ENCODE results near the gene CLEC9A.

Gene CLEC9A

DNA sequence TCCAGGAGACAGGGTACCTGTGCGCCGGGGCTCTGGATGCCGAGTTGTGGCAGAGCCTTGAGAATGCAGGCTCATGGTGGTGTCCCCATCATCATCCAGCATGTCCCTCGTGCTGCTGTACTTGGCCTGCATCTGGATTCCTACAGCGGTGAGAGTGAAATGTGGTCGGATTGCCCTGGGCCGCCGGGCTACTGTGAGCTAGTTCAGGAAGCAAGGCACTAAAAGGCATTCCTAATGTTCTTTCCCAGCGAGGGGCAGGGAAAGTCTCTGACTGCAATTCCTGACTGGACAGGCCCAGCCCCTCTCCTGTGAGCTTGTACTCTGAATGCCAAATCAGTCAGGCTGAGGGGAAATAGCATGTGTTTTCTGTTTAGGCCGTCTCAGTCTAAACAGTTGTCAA lies 68.3 kb downstream of the CLEC9A start, which contains the start of gene CLEC1A:
Gene CLEC1A (minus strand): TSS at position 195 of the 400 bp plus-strand sequence. CDS start 63 bp downstream, at position 132.
- H3K4me3 ChIP-seq (ENCODE audit: low read depth, low read length): no peak within 1 kb of the TSS
- TF ChIP-seq, protein P1, sequence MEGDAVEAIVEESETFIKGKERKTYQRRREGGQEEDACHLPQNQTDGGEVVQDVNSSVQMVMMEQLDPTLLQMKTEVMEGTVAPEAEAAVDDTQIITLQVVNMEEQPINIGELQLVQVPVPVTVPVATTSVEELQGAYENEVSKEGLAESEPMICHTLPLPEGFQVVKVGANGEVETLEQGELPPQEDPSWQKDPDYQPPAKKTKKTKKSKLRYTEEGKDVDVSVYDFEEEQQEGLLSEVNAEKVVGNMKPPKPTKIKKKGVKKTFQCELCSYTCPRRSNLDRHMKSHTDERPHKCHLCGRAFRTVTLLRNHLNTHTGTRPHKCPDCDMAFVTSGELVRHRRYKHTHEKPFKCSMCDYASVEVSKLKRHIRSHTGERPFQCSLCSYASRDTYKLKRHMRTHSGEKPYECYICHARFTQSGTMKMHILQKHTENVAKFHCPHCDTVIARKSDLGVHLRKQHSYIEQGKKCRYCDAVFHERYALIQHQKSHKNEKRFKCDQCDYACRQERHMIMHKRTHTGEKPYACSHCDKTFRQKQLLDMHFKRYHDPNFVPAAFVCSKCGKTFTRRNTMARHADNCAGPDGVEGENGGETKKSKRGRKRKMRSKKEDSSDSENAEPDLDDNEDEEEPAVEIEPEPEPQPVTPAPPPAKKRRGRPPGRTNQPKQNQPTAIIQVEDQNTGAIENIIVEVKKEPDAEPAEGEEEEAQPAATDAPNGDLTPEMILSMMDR (IDR thresholded peaks at IDR 0.05; ENCODE audit: control insufficient read depth, extremely low read depth, insufficient read depth): no peak
- no peak for DNase-seq (ENCODE audit: low read depth)

DNA sequence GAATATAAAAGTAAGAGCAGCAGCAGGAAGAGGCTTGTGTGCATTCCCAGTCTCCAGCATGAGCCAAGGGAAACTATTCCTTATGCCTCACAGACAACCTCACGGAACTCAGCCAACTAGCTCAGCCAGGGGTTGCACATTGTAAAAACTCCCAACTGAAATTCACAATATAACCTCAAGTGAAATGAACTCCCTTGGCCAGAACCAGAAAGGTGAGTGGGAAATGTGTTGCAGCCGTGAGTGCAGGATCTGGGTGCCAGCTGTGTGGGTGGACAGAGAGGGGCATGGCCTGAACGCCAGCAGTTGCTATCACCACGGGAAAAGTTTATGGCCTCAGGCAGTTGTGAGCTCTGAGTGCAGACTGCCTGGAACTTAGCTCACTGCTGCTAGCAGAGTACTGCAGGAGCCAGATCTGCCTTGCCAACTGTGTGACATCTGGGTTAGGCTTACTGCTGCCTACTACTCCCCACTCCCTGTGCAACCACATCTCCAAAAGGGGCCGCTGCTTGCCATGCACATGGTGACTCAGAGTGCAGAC lies 70.6 kb downstream of the CLEC9A start:
- H3K4me3 ChIP-seq (ENCODE audit: low read depth, low read length): no peak overlapping the region
- TF ChIP-seq, protein P1 (IDR thresholded peaks at IDR 0.05; ENCODE audit: control insufficient read depth, extremely low read depth, insufficient read depth): no peak
- peak; percentile 56 for DNase-seq (ENCODE audit: low read depth)

DNA sequence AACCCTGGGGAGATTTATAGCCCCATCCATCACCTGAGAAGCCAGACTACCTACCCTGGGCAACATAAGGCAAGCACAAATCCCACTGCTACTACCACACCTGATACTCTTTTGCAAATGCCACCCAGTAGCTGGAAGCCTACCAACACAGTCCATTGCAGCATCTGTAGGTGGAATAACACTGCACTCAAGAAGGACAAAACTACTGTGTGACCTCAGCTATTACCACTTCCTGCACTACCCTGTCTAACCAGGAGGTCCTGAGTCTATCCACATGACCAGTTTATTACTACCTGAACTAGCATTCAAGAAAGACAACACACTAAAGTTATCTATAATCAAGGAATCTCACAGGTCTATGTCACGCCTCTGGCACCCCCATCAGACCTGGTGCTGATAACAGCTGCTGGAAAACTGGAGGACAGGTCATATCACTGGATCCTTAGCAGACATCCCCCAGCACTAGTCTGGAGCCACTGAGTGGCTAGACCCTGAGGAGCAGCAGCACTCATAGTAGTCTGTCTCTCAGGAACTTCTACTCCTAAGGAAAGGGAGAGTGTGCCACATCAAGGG lies 71.3 kb downstream of the CLEC9A start:
- H3K4me3 ChIP-seq (ENCODE audit: low read depth, low read length): no peak overlapping the region
- no peak for DNase-seq (ENCODE audit: low read depth)
- TF ChIP-seq, protein P1 (IDR thresholded peaks at IDR 0.05; ENCODE audit: control insufficient read depth, extremely low read depth, insufficient read depth): no peak

DNA sequence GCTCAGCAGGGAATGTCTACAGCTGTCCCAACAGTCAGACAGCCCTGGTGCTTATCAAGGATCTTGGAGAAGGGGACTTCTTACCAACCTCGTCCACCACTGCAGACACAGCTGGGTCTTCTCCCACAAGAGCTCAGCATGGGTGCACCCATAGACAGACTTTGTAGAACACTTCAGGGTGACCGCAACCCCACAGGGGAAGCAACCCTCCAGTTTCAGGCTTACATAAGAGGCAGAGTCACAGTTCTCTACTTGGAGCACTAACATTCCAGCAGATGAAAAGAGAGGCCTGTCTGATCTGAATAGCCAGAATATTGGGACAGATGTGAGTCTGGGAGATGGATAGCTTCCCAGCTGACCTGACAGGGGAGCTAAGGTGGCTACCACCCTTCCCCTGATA lies 71.8 kb downstream of the CLEC9A start:
- H3K4me3 ChIP-seq (ENCODE audit: low read depth, low read length): no peak overlapping the region
- TF ChIP-seq, protein P1 (IDR thresholded peaks at IDR 0.05; ENCODE audit: control insufficient read depth, extremely low read depth, insufficient read depth): no peak

DNA sequence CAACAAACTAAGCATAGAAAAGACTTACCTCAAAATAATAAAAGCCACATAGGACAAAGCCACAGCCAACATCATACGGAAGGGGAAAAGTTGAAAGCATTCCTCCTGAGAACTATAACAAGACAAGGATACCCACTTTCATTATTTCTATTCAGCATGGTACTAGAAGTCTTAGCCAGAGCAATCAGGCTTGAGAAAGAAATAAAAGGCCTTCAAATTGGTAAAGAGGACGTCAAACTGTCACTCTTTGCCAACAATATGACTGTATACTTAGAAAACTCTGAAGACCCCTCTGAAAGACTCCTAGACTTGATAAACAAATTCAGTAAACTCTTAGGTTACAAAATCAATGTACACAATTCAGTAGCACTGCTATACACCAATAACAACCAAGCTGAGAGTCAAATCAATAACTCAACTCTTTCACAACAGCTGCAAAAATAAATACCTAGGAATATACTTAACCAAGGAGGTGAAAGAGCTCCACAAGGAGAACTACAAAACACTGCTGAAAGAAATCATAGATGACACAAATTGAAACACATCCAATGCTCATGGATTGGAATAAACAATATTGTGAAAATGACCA lies 79.9 kb downstream of the CLEC9A start:
- no peak for DNase-seq (ENCODE audit: low read depth)
- TF ChIP-seq, protein P1 (IDR thresholded peaks at IDR 0.05; ENCODE audit: control insufficient read depth, extremely low read depth, insufficient read depth): no peak
- no peak overlapping the region for H3K4me3 ChIP-seq (ENCODE audit: low read depth, low read length)

More for the DNA sequence above, 71.8 kb downstream of the CLEC9A start:
- no peak for DNase-seq (ENCODE audit: low read depth)

DNA sequence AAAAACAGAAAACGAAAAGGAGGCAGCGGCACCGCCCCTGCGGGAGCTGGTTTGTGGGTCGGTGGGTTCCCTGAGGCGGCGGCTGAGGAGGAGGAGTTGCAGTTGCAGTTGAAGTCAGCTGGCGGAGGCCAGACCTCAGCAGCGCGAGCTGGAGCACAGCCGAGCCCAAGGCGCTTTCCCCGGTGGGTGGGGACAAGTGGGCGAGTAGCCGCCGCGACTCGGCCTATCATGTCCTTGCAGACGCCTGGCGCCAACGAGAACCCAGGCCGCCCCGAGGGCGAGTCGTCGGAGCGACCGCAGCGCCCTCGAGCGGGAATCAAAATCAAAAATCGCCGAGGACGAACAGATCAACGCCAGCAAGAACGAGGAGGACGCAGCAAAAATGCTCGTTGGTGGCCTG lies 81.0 kb downstream of the CLEC9A start:
- TF ChIP-seq, protein P1 (IDR thresholded peaks at IDR 0.05; ENCODE audit: control insufficient read depth, extremely low read depth, insufficient read depth): no peak
- no peak overlapping the region for H3K4me3 ChIP-seq (ENCODE audit: low read depth, low read length)

More for the DNA sequence above, 81.0 kb downstream of the CLEC9A start:
- no peak for DNase-seq (ENCODE audit: low read depth)
